ENCODE data around the gene TAF9. TPM values are rescaled to one million over a fixed set of nuclear protein-coding genes. Genes with fewer than 3 reads are reported as not detected.

TAF9 gene
- total RNA-seq, 2 experiments from 2014 or later = 101 to 113 TPM

DNA sequence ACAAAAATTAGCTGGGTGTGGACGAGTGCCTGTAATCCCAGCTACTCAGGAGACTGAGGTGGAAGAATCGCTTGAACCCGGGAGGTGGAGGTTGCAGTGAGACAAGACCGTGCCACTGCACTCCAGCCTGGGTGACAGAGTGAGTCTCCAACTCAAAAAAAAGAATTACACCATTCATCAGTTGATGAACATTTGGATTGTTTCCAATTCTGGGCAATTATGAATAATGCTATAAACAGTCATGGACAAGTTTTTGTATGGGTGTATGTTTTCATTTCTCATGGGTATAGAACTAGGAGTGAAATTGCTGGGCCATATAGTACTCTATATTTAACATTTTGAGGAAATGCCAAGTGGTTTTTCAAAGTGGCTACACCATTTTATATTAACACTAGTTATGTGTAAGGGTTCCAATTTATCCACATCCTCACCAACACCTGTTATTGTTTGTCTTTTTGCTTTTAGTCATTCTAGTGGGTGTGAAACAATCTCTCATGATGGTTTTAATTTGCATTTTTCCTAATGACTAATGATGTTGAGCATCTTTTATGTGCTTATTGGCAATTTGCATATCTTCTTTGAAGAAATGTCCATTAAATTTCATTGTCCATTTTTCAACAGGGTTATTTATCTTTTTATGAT is 27.7 kb downstream of the TAF9 start:
- H3K27ac ChIP-seq (ENCODE audit: low read depth, low read length, poor library complexity, severe bottlenecking) = no peak overlapping the region
- H4K20me1 ChIP-seq (ENCODE audit: insufficient read depth, low read length) = no peaks in the 10 kb centered on the region
- H3K9me2 ChIP-seq (ENCODE audit: insufficient read depth, low read length) = no peaks in the 10 kb centered on the region
- no peak overlapping the region for H3K4me2 ChIP-seq (ENCODE audit: low read length)
- ChIA-PET CTCF (ENCODE audit: unreplicated experiment) (no interaction called here), POLR2A (no interaction called here)
- H3K79me2 ChIP-seq (ENCODE audit: insufficient read depth, low read depth, low read length) = no peaks in the 10 kb centered on the region
- H3K4me3 ChIP-seq (ENCODE audit: low read depth, low read length, poor library complexity, severe bottlenecking) = no peak overlapping the region
- no peaks in the 10 kb centered on the region for H3K9me3 ChIP-seq (ENCODE audit: low read length)
- DNase-seq (ENCODE audit: low spot score) = no peak
- no peaks in the 10 kb centered on the region for H3K4me1 ChIP-seq (ENCODE audit: insufficient read depth, low read length, poor library complexity, severe bottlenecking)
- no peak overlapping the region for H2AFZ ChIP-seq (ENCODE audit: low read length)
- H3K36me3 ChIP-seq (ENCODE audit: insufficient read depth, low read length) = no peaks in the 10 kb centered on the region
- intact Hi-C loops (cut with micrococcal nuclease; ENCODE audit: unreplicated experiment) = no loop called here
- TF ChIP-seq, protein P1, sequence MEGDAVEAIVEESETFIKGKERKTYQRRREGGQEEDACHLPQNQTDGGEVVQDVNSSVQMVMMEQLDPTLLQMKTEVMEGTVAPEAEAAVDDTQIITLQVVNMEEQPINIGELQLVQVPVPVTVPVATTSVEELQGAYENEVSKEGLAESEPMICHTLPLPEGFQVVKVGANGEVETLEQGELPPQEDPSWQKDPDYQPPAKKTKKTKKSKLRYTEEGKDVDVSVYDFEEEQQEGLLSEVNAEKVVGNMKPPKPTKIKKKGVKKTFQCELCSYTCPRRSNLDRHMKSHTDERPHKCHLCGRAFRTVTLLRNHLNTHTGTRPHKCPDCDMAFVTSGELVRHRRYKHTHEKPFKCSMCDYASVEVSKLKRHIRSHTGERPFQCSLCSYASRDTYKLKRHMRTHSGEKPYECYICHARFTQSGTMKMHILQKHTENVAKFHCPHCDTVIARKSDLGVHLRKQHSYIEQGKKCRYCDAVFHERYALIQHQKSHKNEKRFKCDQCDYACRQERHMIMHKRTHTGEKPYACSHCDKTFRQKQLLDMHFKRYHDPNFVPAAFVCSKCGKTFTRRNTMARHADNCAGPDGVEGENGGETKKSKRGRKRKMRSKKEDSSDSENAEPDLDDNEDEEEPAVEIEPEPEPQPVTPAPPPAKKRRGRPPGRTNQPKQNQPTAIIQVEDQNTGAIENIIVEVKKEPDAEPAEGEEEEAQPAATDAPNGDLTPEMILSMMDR (conservative IDR thresholded peaks at IDR 0.05; ENCODE audit: low read length) = no peak
- no peak for TF ChIP-seq EZH2phosphoT487 (IDR thresholded peaks at IDR 0.05; ENCODE audit: borderline replicate concordance, low read depth, low read length)
- no TSS peak for BruUV-seq (replicated peaks)

GRCh38 chr5:69335341-69335935 is 33.9 kb downstream of the TAF9 start:
- Histone ChIP-seq H3K79me2 (ENCODE audit: insufficient read depth, low read depth, low read length) (no peaks in the 10 kb centered on the region), H3K4me2 (ENCODE audit: low read length) (no peak overlapping the region), H3K27ac (ENCODE audit: low read depth, low read length, poor library complexity, severe bottlenecking) (no peak overlapping the region), H4K20me1 (ENCODE audit: insufficient read depth, low read length) (no peaks in the 10 kb centered on the region), H3K9me2 (ENCODE audit: insufficient read depth, low read length) (no peaks in the 10 kb centered on the region), H3K4me3 (ENCODE audit: low read depth, low read length, poor library complexity, severe bottlenecking) (no peak overlapping the region), H3K9me3 (ENCODE audit: low read length) (no peaks in the 10 kb centered on the region), H3K36me3 (ENCODE audit: insufficient read depth, low read length) (no peaks in the 10 kb centered on the region), H2AFZ (ENCODE audit: low read length) (no peak overlapping the region), H3K4me1 (ENCODE audit: insufficient read depth, low read length, poor library complexity, severe bottlenecking) (peaks cover 16% of the 10 kb centered on the region)
- no TSS peak for BruUV-seq (replicated peaks)
- POLR2A ChIA-PET = interaction anchor here (0.7 to 1.7 kb wide), 3 partner anchors 35 to 184 kb away, joined by 3 to 4 read pairs (median 4); no protein-coding TSS in a partner anchor
- CTCF ChIA-PET (ENCODE audit: unreplicated experiment) = interaction anchor here (0.6 kb wide), 1 partner anchor 42 kb away, joined by 5 read pairs; no protein-coding TSS in a partner anchor
- no peak for TF ChIP-seq EZH2phosphoT487 (IDR thresholded peaks at IDR 0.05; ENCODE audit: borderline replicate concordance, low read depth, low read length)
- TF ChIP-seq, protein P1 (conservative IDR thresholded peaks at IDR 0.05; ENCODE audit: low read length) = no peak
- no peak for DNase-seq (ENCODE audit: low spot score)
- intact Hi-C loops (cut with micrococcal nuclease; ENCODE audit: unreplicated experiment) = no loop called here

Measured in OCI-LY7 (cell line).